Stimulated activated CD4-positive, alpha-beta T cell treated with anti-CD3 and anti-CD28 coated beads, TNF-alpha, amount 100 ng/mL, for 48 hours (primary cell): ENCODE results near the gene NUDC.
"Not testable (repeated sequence)": the region's sequence is repeated elsewhere in the genome, so short reads cannot be mapped to it uniquely, and the experiment has no call there.

ENCODE experiments used
- DNase-seq, 3 donors: peaks; one replicate each; pipeline ENCODE4 v3.0.0-alpha.2; 2020; ENCODE audit warnings: low read depth in 3 of 3

Gene NUDC

GRCh38 chr1:26921540-26922430, at the start of gene NUDC:
NUDC (plus strand) TSS chr1:26921743; CDS start chr1:26921849, 106 bp downstream.
- DNase-seq, result peak; percentile 91 to 94 (median 94)

- DNase-seq, result not testable (repeated sequence)
These were observed 48.4 kb upstream of the NUDC start for GRCh38 chr1:26873097-26873496.

- DNase-seq, result no peak
These were observed 46.6 kb upstream of the NUDC start for GRCh38 chr1:26874896-26875295.

- no peak for DNase-seq
These were observed 44.2 kb upstream of the NUDC start for GRCh38 chr1:26877326-26877725.

GRCh38 chr1:26879793-26880192, 41.8 kb upstream of the NUDC start:
- no peak for DNase-seq

- DNase-seq, result not testable (repeated sequence)
These were observed 39.9 kb upstream of the NUDC start for GRCh38 chr1:26881611-26882010.

GRCh38 chr1:26882696-26883463, 38.7 kb upstream of the NUDC start:
- no peak for DNase-seq

GRCh38 chr1:26887125-26887524, 34.4 kb upstream of the NUDC start:
- DNase-seq, result no peak

GRCh38 chr1:26888231-26888630, 33.3 kb upstream of the NUDC start:
- DNase-seq, result no peak

- peak; percentile 52 to 73 (median 58) for DNase-seq
These were observed 31.7 kb upstream of the NUDC start, which contains the start of gene GPN2 for GRCh38 chr1:26889551-26890466. GPN2 (minus strand) TSS chr1:26890283; CDS start chr1:26890096, 187 bp downstream.

GRCh38 chr1:26890467-26890796, 31.1 kb upstream of the NUDC start:
- no peak for DNase-seq

- no peak for DNase-seq
These were observed 27.3 kb upstream of the NUDC start for GRCh38 chr1:26894263-26894662.

- DNase-seq, result no peak
These were observed 24.2 kb upstream of the NUDC start for GRCh38 chr1:26897351-26897750.

GRCh38 chr1:26900001-26900814, 21.3 kb upstream of the NUDC start, which contains the start of gene GPATCH3:
GPATCH3 (minus strand) TSS chr1:26900467; CDS start chr1:26900442, 25 bp downstream.
- DNase-seq, result peak; percentile 76 to 84 (median 84)

- no peak for DNase-seq
These were observed 20.6 kb upstream of the NUDC start for GRCh38 chr1:26900815-26901511.

- no peak for DNase-seq
These were observed 14.2 kb upstream of the NUDC start for GRCh38 chr1:26907071-26907917.

GRCh38 chr1:26909951-26910342, 11.6 kb upstream of the NUDC start:
- no peak for DNase-seq

- no peak for DNase-seq
These were observed 11.0 kb upstream of the NUDC start for GRCh38 chr1:26910343-26911160.
